ENCODE results near the gene BAIAP2. TPM values are rescaled to one million over a fixed set of nuclear protein-coding genes. Genes with fewer than 3 reads are reported as not detected.

Gene BAIAP2
- polyA plus RNA-seq, 3 donors from 2014 or later = 1.1 to 5.1 (median 4.7) TPM

GRCh38 chr17:81166033-81166492 is 131.1 kb downstream of the BAIAP2 start, which contains the start of gene AATK:
Gene AATK, minus strand, starts transcription at chr17:81166221. Its CDS starts 229 bp downstream, at chr17:81165992.
- Mint-ChIP-seq H3K27me3 (ENCODE audit: low read depth in 3 of 3) (peaks cover 0 to 5% (median 0%) of the 10 kb centered on the region in 3 donors), H3K4me1 (peaks cover 2 to 5% of the 10 kb centered on the region in 2 donors), H3K27ac (no peak within 1 kb of the TSS), H3K36me3 (no peaks in the 10 kb centered on the region), H3K4me3 (peak within 1 kb of the TSS in 2 of 5 donors; percentile 25 to 57), H3K9me3 (no peaks in the 10 kb centered on the region)
- DNase-seq = no peak

Other genes with a start within 250 kb of the BAIAP2 start
- gene CHMP6, start 43.3 kb upstream of the BAIAP2 start, polyA plus RNA-seq = 10 to 100 TPM; 67.7 to 71.4 (median 70.2) TPM
- gene PVALEF, start 130.4 kb downstream of the BAIAP2 start, polyA plus RNA-seq = not detected
- gene AATK, start 131.1 kb downstream of the BAIAP2 start, polyA plus RNA-seq = 1 to 10 TPM in 1 of 3 donors, under 1 TPM in 2; 0.52 to 2.9 (median 0.97) TPM
- 1 to 10 TPM in 2 of 3 donors, under 1 TPM in 1; 0.43 to 7.4 (median 1.5) TPM for gene CEP131, start 187.8 kb downstream of the BAIAP2 start, polyA plus RNA-seq
- 1 to 10 TPM; 1.6 to 7.3 (median 5.0) TPM for gene TEPSIN, start 203.9 kb downstream of the BAIAP2 start, polyA plus RNA-seq
- gene NDUFAF8, start 204.2 kb downstream of the BAIAP2 start, polyA plus RNA-seq = 100 to 1,000 TPM in 1 of 3 donors, 10 to 100 TPM in 2; 61.2 to 121 (median 67.8) TPM

Measured in immature natural killer cell (primary cell).